ENCODE data around the gene OR52K2.
"Not testable (repeated sequence)": the region's sequence is repeated elsewhere in the genome, so short reads cannot be mapped to it uniquely, and the experiment has no call there.

Gene OR52K2

DNA sequence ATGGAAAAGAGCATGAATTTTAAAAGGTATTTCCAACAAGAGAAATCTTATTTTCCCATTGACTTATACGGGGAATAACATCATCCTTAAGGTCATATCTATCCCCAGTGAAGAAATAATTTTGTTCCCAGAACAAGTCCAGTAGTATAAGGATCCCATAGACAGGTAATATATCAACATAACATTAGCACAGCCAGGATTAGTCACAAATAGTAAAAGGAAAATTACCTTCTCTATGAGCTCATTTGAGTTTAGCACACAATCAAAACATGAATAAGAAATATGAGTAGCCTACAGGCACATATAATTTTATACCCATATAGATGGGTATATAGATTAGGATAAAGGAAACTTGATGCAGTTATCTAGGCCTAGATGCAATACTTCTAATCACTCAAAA is 30.5 kb downstream of the OR52K2 start:
- DNase-seq (ENCODE audit: insufficient read length, low spot score) (no peak), FAIRE-seq (no peak)

DNA sequence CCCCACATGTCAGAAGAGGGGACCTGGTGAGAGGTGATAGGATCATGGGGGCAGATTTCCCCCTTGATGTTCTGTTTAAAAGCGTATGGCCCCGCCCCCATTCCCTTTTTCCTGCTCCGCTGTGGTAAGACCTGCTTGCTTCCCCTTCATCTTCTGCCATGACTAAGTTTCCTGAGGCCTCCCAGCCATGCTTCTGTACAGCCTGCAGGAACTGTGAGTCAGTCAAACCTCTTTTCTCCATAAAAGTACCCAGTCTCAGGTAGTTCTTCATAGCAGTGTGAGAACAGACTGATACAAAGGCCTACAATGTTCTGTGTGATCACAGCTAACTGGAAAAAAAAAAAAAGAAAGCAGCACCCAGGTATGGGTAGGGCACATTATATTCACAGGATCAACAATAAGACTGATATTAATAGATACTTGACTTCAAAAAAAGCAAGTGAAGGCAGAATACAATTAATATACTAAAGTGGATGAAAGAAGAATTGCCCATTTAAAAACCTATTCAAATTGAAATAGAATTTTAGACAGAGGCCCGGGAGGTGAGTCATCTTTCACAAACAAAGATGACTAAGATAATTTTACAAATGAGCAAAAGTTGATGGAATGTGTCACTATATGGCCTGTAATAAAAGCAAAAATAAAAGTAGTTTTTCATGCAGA is 31.6 kb downstream of the OR52K2 start:
- DNase-seq (ENCODE audit: insufficient read length, low spot score) (no peak), FAIRE-seq (no peak)

DNA sequence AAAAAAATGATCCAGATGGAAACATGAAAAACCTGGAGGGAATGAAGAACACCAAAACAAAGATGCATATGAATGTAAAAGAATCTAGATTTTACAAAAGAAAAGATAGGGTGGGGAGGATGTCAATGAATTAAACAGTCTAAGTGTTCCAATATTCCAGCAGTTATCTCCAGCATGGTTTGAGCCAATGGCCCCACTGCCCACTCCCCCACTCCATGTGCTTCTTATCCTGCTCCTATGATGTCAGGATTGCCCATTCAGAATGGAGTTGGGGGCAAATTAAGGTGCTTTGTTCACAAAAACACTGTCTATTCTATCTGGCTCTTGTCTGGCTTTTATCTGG is 32.1 kb downstream of the OR52K2 start:
- DNase-seq (ENCODE audit: insufficient read length, low spot score) (no peak), FAIRE-seq (no peak)

DNA sequence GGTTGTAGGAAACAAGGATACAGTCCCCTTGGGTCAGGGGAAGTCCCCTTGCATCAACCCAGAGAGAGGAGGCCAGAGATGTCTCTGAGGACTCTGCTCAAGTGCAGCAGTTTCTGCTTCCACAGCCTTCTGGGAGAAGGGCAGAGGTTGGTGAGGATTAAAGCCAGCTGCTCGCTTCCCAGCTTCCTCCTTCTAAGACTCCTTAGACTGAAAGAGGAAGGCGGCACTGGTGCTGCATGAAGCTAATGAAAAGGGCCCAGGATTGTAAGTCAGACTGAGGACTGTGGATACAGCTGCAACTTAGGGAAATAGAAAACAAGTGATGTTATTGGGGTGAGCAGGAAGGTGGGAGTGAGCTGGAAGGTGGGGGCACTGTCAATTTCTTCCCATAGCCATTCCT is 33.4 kb downstream of the OR52K2 start, which contains the start of gene OR52K1:
Gene OR52K1 (plus strand): TSS at position 202 of the 400 bp plus-strand sequence. CDS start 6,255 bp downstream, outside the sequence.
- FAIRE-seq (no peak), DNase-seq (ENCODE audit: insufficient read length, low spot score) (no peak)

DNA sequence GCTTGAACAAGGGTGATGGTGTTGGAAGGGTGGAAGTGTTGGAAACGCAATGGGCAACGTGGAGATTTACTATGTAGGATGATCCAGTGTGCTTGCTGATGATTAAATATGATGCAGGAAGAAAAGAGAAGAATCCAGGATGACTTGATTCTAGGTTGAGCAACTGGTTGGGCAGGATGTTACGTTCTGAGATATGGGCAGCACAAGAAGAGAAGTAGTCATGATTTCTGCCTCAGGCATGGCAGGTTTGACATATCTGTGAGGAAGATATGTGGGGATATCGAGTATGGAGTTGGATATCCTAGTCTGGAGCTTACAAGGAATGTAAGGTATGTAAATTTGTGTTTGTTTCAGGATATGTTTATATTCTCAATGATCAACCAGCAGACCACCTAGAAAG is 35.2 kb downstream of the OR52K2 start:
- no peak for DNase-seq (ENCODE audit: insufficient read length, low spot score)
- no peak for FAIRE-seq

DNA sequence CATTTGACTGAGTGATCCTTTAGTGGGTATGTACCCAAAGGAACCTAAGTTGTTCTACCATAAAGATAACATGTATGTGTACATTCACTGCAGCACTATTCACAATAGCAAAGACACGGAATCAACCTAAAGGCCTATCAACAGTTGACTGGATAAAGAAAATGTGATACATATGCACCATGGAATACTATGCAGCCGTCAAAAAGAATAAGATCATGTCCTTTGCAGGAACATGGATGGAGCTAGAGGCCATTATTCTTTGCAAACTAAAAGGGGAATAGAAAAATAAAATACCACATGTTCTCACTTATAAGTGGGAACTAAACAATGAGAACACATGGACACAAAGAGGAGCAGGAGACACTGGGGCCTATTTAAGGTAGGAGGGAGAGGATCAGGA is 42.3 kb downstream of the OR52K2 start:
- not testable (repeated sequence) for FAIRE-seq; DNase-seq (ENCODE audit: insufficient read length, low spot score)

DNA sequence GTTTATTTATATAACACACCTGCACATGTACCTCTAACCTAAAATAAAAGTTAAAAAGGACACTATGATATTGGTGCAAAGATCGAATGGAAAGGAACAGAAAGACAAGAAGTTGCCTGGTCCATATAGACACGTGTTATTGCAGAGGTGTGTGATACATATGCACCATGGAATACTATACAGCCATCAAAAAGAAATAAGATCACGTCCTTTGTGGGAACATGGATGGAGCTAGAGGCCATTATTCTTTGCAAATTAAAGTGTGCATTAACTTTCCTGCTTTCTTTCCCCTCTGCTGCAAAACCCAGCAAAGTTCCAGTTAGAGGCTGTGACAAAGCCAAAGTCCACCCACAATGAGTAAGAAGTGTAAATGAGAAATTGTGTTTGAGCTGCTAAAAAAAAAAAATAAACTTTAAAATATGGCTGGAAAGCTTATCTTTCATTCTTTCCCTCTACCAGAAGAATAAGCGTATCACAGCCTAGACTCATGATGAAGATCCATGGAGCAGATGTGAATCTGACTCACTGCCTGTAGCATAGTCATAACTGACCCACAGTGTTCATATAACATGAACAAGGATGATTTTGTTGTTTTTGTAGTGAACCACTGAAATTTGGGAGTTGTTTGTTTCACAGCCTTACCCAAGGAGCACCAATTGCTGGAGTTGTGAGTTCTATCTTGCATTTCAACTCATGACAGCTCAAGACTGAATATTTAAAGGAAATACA is 42.9 kb downstream of the OR52K2 start:
- no peak for DNase-seq (ENCODE audit: insufficient read length, low spot score)
- FAIRE-seq: no peak

DNA sequence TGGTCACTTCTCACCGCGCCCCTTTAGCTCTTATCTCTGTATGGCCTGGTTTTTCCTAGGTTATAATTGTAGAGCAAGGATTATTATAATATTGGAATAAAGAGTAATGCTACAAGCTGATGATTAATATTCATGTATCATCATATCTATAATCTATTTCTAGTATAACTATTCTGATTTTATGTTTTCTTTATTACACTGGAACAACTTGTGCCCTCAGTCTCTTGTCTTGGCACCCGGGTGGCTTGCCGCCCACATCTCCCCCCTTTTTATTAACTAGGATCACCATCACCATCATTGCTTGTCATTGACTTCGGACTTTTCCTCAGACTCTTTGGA is 44.4 kb downstream of the OR52K2 start:
- DNase-seq (ENCODE audit: insufficient read length, low spot score): no peak
- FAIRE-seq: no peak

DNA sequence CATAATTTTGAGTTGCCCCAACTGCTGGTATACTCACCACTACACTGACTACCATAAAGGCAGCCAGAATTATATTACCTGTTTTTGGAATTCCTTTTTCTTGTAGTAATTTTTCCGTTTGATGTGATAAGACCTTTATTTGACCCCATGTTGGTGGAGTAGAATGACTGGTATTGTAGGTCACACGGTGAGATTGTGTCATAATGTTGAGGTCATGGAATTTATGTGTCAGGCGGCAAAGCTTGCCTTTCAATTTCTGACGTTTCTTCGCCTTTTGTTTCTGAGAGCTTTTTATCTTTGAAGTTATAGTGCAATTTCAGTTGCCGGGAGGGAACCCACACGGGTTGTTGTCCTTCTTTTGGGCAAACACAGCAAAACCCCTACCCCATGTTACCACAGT is 46.4 kb downstream of the OR52K2 start:
- FAIRE-seq: no peak
- DNase-seq (ENCODE audit: insufficient read length, low spot score): no peak

DNA sequence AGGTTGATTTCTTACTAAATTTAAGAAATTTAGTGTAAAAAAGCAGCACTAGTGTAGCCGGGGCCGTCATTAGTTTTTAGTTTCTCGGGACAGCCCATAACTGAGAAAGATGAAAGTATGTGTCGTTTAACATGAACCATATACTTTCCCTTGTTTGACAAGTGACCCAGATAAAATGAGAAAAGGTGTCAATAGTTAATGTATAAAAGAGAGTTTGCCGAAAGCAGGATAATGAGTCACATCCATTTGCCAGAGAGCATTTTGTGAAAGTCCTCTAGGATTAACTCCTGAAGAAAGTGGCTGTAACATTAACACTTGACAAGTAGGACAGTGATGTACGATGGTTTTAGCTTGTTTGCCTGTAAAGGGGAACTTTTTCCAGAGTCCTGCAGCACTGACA is 46.9 kb downstream of the OR52K2 start:
- no peak for FAIRE-seq
- DNase-seq (ENCODE audit: insufficient read length, low spot score): no peak

DNA sequence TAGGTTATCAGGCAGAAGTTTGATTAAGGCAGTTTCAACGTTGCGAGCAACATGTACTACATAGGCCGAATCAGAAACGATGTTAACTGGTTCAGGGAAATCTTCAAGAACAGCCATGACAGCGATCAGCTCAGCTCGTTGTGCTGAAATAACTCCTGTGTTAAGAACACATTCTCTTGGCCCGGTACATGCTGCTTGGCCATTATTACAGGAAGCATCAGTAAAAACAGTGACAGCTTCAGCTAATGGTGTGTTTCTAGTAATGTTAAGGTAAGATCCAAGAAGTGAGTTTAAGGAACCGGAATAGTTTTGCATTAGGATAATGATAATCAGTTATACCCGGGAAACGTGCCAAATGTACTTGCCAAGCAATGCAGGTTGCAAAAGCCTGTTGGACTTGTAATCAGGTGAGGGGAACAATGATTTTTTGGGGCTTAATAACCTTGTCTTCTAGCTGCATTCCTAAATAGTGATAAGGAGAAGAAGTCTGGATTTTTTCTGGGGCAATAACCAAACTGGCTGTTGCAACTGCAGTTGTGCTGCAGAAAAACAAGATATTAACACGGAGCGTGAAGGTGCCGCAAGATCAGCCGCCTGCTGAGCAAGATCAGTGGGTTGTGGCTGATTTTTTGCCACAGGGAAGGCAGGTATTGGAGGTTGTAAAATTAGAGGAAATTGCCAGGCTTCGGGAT is 47.6 kb downstream of the OR52K2 start:
- no peak for DNase-seq (ENCODE audit: insufficient read length, low spot score)
- no peak for FAIRE-seq
